ENCODE measurements around the gene SEPTIN5.

The SEPTIN5 gene

DNA sequence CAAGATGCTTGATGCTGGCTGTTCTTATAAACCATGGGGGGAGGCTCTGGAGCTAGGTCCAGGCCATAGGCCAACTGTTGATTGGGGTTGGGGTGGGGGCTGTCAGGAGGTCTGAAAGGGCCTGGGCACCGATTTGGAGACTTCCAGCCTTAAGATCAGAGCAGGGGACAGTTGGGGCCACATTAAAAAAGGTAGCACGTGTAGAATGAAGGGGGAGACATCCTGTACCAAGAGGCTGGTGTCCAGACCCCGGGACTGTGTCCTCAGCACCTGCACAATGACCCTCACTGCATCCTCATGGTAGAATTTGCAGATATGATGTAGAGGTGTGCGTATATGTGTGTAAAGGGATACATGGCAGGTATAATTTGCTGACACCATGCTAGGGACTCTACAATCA lies 33.8 kb downstream of the SEPTIN5 start:
- no peak overlapping the region for H3K4me2 ChIP-seq (ENCODE audit: low read depth, low read length, poor library complexity, severe bottlenecking)
- H3K4me1 ChIP-seq (ENCODE audit: insufficient read depth, low read length, poor library complexity, severe bottlenecking), result no peaks in the 10 kb centered on the region
- TF ChIP-seq, protein P1, sequence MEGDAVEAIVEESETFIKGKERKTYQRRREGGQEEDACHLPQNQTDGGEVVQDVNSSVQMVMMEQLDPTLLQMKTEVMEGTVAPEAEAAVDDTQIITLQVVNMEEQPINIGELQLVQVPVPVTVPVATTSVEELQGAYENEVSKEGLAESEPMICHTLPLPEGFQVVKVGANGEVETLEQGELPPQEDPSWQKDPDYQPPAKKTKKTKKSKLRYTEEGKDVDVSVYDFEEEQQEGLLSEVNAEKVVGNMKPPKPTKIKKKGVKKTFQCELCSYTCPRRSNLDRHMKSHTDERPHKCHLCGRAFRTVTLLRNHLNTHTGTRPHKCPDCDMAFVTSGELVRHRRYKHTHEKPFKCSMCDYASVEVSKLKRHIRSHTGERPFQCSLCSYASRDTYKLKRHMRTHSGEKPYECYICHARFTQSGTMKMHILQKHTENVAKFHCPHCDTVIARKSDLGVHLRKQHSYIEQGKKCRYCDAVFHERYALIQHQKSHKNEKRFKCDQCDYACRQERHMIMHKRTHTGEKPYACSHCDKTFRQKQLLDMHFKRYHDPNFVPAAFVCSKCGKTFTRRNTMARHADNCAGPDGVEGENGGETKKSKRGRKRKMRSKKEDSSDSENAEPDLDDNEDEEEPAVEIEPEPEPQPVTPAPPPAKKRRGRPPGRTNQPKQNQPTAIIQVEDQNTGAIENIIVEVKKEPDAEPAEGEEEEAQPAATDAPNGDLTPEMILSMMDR (conservative IDR thresholded peaks at IDR 0.05; ENCODE audit: low read length), result no peak

DNA sequence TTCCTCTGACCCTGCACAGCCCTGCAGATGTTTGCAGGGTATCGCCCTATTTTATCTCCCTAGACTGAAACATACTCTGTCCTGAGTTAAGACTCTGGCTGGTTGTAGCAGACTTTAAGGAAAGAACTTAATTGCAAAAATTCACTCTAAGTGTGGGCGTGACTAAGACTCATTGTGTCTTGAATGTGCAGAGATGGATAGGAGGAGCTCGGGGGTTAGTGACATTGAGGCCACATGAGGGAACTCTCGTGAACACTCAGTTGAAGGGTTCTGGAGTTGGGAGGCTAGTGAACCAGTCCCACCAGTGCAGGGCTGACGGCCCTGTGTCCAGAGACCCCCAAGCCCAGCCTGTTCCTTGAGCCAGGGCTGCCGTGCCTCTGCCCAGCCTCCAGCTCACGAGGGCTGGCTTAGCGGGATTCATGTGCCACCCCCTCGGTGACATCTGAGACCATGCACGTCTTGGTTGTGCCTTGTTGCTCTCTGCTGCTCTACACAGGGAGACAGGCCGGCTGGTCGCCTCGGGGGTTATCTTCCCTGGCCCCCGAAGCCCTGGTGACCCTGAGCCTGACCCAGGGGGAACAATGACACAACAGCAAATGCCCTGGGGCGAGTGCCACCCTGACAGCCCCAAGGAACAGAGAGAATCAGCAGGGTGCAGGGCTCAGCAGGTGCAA lies 34.8 kb downstream of the SEPTIN5 start:
- no peaks in the 10 kb centered on the region for H3F3A ChIP-seq (ENCODE audit: low read depth)
- no peak overlapping the region for H3K4me3 ChIP-seq (ENCODE audit: low read length, poor library complexity, severe bottlenecking)
- no peaks in the 10 kb centered on the region for H3K27me3 ChIP-seq (ENCODE audit: insufficient read depth, low read length, poor library complexity, severe bottlenecking)
- no peaks in the 10 kb centered on the region for H3K4me1 ChIP-seq (ENCODE audit: insufficient read depth, low read length, poor library complexity, severe bottlenecking)
- H3K9me2 ChIP-seq (replicated peaks; ENCODE audit: low read depth, low read length), result no peaks in the 10 kb centered on the region
- no peak for TF ChIP-seq EZH2phosphoT487 (IDR thresholded peaks at IDR 0.05; ENCODE audit: borderline replicate concordance)
- TF ChIP-seq, protein P1 (conservative IDR thresholded peaks at IDR 0.05; ENCODE audit: low read length), result no peak
- H3K79me2 ChIP-seq (ENCODE audit: insufficient read depth, low read length), result no peaks in the 10 kb centered on the region
- H3K36me3 ChIP-seq (ENCODE audit: insufficient read depth, low read length), result no peaks in the 10 kb centered on the region
- H3K9me3 ChIP-seq (ENCODE audit: insufficient read depth, low read depth, low read length), result no peaks in the 10 kb centered on the region
- H2AFZ ChIP-seq (ENCODE audit: low read length), result no peak overlapping the region
- H4K20me1 ChIP-seq (ENCODE audit: insufficient read depth, low read length, poor library complexity, severe bottlenecking), result no peaks in the 10 kb centered on the region
- H3K4me2 ChIP-seq (ENCODE audit: low read depth, low read length, poor library complexity, severe bottlenecking), result no peak overlapping the region
- no peak overlapping the region for H3K9ac ChIP-seq (ENCODE audit: low read depth, low read length, poor library complexity, severe bottlenecking)

More for the DNA sequence above, 33.8 kb downstream of the SEPTIN5 start:
- Histone ChIP-seq H4K20me1 (ENCODE audit: insufficient read depth, low read length, poor library complexity, severe bottlenecking) (no peaks in the 10 kb centered on the region), H3K9me2 (replicated peaks; ENCODE audit: low read depth, low read length) (no peaks in the 10 kb centered on the region), H2AFZ (ENCODE audit: low read length) (no peak overlapping the region), H3K9ac (ENCODE audit: low read depth, low read length, poor library complexity, severe bottlenecking) (no peak overlapping the region), H3K36me3 (ENCODE audit: insufficient read depth, low read length) (no peaks in the 10 kb centered on the region), H3K79me2 (ENCODE audit: insufficient read depth, low read length) (no peaks in the 10 kb centered on the region), H3K4me3 (ENCODE audit: low read length, poor library complexity, severe bottlenecking) (no peak overlapping the region), H3K27me3 (ENCODE audit: insufficient read depth, low read length, poor library complexity, severe bottlenecking) (no peaks in the 10 kb centered on the region), H3F3A (ENCODE audit: low read depth) (no peaks in the 10 kb centered on the region), H3K9me3 (ENCODE audit: insufficient read depth, low read depth, low read length) (no peaks in the 10 kb centered on the region)

DNA sequence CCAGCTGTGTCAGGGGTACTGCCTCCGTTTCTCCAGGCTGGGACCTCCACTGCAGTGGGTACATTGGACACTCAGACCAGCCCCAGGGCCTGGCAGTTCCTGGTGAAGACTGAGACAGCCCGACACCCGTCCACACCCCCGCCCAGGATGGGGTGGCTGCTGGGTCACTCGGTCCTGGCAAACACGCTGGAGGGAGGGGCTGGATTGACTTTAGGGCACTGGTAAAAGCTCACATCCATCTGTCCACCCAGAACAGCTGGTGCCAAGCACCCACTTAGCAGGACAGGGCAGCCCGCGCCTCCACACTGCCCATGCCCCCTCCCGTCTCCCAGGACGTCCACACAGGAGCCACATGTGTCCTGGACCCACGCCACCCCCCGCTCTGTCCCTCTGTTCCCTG lies 35.6 kb downstream of the SEPTIN5 start:
- Histone ChIP-seq H3K9me2 (replicated peaks; ENCODE audit: low read depth, low read length) (no peaks in the 10 kb centered on the region), H3K27me3 (ENCODE audit: insufficient read depth, low read length, poor library complexity, severe bottlenecking) (no peaks in the 10 kb centered on the region), H3F3A (ENCODE audit: low read depth) (no peaks in the 10 kb centered on the region), H2AFZ (ENCODE audit: low read length) (no peak overlapping the region), H3K9ac (ENCODE audit: low read depth, low read length, poor library complexity, severe bottlenecking) (no peak overlapping the region), H3K4me3 (ENCODE audit: low read length, poor library complexity, severe bottlenecking) (no peak overlapping the region), H3K79me2 (ENCODE audit: insufficient read depth, low read length) (no peaks in the 10 kb centered on the region), H3K4me1 (ENCODE audit: insufficient read depth, low read length, poor library complexity, severe bottlenecking) (no peaks in the 10 kb centered on the region), H3K36me3 (ENCODE audit: insufficient read depth, low read length) (no peaks in the 10 kb centered on the region), H4K20me1 (ENCODE audit: insufficient read depth, low read length, poor library complexity, severe bottlenecking) (no peaks in the 10 kb centered on the region), H3K9me3 (ENCODE audit: insufficient read depth, low read depth, low read length) (no peaks in the 10 kb centered on the region), H3K4me2 (ENCODE audit: low read depth, low read length, poor library complexity, severe bottlenecking) (no peak overlapping the region)
- TF ChIP-seq, protein P1 (conservative IDR thresholded peaks at IDR 0.05; ENCODE audit: low read length), result no peak
- TF ChIP-seq EZH2phosphoT487 (IDR thresholded peaks at IDR 0.05; ENCODE audit: borderline replicate concordance), result no peak
